BLaER1 (cell line): Measurements from ENCODE around the gene MLLT3.

Source experiments
- H3K27ac ChIP-seq: shearing (Covaris generic); formaldehyde crosslinking; 2 replicates; pipeline ENCODE4 v1.8.1; 2022
- H3K27me3 ChIP-seq: shearing (Covaris generic); formaldehyde crosslinking; 2 replicates; pipeline ENCODE4 v1.8.1; 2022
- H3K36me3 ChIP-seq: shearing (Covaris generic); formaldehyde crosslinking; 2 replicates; pipeline ENCODE4 v1.8.1; 2022
- H3K4me1 ChIP-seq: shearing (Covaris generic); formaldehyde crosslinking; 2 replicates; pipeline ENCODE4 v1.8.1; 2022
- H3K4me2 ChIP-seq: shearing (Covaris generic); formaldehyde crosslinking; 2 replicates; pipeline ENCODE4 v1.8.1; 2022
- H3K4me3 ChIP-seq: shearing (Covaris generic); formaldehyde crosslinking; 2 replicates; pipeline ENCODE4 v1.8.1; 2022
- H3K9ac ChIP-seq: shearing (Covaris generic); formaldehyde crosslinking; 2 replicates; pipeline ENCODE4 v1.8.1; 2022
- H3K9me3 ChIP-seq: shearing (Covaris generic); formaldehyde crosslinking; 2 replicates; pipeline ENCODE4 v1.8.1; 2022
- H4K20me1 ChIP-seq: shearing (Covaris generic); formaldehyde crosslinking; 2 replicates; pipeline ENCODE4 v1.8.1; 2022
- Cebpa-rat ChIP-seq: shearing (Covaris generic); IDR thresholded peaks from 2 replicates; pipeline ENCODE4 v1.8.1; 2022

MLLT3 gene

DNA sequence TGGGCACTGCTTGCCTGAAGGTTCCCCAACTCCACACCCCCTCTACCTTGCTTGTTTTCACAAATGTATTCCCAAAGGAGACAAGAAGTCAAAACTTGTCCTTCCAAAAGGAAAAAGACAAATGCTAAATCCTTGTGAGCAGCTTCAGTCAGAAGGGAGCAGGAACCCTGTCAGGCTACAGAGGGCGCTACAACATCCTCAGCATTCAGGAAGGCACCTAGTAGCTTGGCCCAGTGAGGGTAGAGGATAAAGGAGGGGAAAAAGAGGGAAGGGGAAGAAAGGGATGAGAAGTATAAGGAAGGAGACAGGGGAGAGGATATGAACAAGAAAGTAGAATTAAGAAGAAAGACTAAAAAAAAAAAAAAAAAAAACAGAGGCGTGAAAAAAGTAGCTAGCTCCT is 97.5 kb downstream of the MLLT3 start:
- no peaks in the 10 kb centered on the region for H3K27me3 ChIP-seq
- H3K27ac ChIP-seq = no peak overlapping the region
- H3K9ac ChIP-seq = no peak overlapping the region
- H3K9me3 ChIP-seq = no peaks in the 10 kb centered on the region
- no peak overlapping the region for H3K4me3 ChIP-seq
- no peak overlapping the region for H3K4me2 ChIP-seq
- no peaks in the 10 kb centered on the region for H4K20me1 ChIP-seq
- no peaks in the 10 kb centered on the region for H3K4me1 ChIP-seq
- TF ChIP-seq Cebpa-rat = no peak
- H3K36me3 ChIP-seq = no peaks in the 10 kb centered on the region

DNA sequence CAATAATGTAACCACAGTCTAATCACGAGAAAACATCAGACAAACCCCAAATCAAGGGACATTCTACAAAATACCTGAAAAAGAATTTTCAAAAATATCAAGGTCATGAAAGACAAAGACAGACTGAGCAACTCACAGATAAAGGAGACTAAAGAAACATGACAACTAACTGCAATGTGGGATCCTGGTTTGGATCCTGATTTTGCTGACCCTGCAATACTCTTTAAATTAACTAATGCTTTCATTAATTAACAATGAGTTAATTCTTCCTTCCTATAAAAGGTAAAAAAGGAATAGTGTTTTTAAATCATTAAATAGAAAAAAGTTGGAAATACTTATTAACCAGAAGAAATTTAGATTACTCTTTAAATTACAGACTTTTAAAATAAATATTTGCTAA is 103.6 kb downstream of the MLLT3 start:
- no peaks in the 10 kb centered on the region for H3K27me3 ChIP-seq
- no peaks in the 10 kb centered on the region for H3K4me1 ChIP-seq
- TF ChIP-seq Cebpa-rat = no peak
- no peak overlapping the region for H3K9ac ChIP-seq
- H3K4me2 ChIP-seq = no peak overlapping the region
- no peaks in the 10 kb centered on the region for H4K20me1 ChIP-seq
- no peak overlapping the region for H3K4me3 ChIP-seq
- H3K27ac ChIP-seq = no peak overlapping the region
- no peaks in the 10 kb centered on the region for H3K9me3 ChIP-seq
- no peaks in the 10 kb centered on the region for H3K36me3 ChIP-seq

DNA sequence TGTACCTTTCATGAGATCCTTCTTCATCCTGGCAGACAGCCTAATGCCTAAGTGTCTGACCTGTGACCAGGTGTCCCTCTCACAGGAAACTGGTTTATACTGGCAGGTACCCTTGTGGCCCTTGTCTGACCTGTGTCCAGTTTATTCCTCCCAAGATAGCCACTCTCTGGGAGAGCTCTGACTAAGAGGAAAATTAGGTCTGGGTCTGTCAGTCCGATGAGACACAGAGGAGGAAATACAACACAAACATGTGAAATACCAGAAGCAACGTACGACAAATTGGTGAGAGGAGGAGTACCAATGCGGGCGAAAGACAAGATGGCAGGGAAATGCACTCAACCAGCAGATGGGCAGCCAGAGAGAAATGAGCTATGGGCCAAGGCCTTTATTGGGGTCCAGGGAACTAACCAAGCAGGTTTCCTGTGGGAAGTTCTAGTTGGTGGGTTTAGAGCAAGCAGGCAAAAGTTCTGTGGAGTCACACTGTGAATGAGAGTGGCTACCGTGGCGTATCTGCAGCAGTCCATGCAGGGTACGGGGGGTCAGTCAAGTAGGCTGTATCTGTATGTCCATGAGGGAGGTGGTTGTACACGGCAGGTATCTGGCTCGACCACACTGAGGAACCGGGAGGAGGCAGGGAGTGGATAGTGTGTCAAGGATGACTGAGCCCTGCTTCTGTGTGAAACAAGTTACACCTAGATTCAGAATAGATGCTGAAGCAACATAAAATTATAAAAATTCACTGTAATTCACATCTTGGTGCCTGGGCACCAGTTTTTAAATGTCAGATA is 109.0 kb downstream of the MLLT3 start:
- TF ChIP-seq Cebpa-rat = no peak
- no peak overlapping the region for H3K4me3 ChIP-seq
- no peaks in the 10 kb centered on the region for H3K4me1 ChIP-seq

DNA sequence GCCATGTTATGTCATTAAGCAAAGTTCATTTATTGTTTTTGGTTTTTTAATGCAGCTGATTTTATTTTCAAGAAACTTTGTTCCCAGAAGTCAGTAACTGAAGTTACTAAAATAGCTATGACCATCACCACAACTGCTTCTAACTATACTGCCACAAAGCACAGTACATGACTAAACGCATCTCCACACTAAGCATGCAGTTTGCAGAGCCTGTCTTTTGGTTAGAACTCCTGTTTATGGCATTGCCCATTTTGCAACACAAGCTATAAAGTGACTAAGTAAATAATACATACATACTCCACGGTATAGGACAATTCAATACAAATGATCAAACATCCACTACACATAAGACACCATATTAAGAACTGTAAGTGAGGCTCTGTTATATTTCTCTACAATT is 109.7 kb downstream of the MLLT3 start:
- no peak overlapping the region for H3K9ac ChIP-seq
- no peaks in the 10 kb centered on the region for H3K36me3 ChIP-seq
- H3K27me3 ChIP-seq = no peaks in the 10 kb centered on the region
- TF ChIP-seq Cebpa-rat = no peak
- no peaks in the 10 kb centered on the region for H3K9me3 ChIP-seq
- no peak overlapping the region for H3K27ac ChIP-seq
- H3K4me1 ChIP-seq = no peaks in the 10 kb centered on the region
- H4K20me1 ChIP-seq = no peaks in the 10 kb centered on the region
- no peak overlapping the region for H3K4me2 ChIP-seq
- H3K4me3 ChIP-seq = no peak overlapping the region

More for the DNA sequence above, 109.0 kb downstream of the MLLT3 start:
- H3K27ac ChIP-seq = no peak overlapping the region
- H4K20me1 ChIP-seq = no peaks in the 10 kb centered on the region
- no peaks in the 10 kb centered on the region for H3K9me3 ChIP-seq
- no peak overlapping the region for H3K9ac ChIP-seq
- H3K27me3 ChIP-seq = no peaks in the 10 kb centered on the region
- H3K36me3 ChIP-seq = no peaks in the 10 kb centered on the region
- no peak overlapping the region for H3K4me2 ChIP-seq

DNA sequence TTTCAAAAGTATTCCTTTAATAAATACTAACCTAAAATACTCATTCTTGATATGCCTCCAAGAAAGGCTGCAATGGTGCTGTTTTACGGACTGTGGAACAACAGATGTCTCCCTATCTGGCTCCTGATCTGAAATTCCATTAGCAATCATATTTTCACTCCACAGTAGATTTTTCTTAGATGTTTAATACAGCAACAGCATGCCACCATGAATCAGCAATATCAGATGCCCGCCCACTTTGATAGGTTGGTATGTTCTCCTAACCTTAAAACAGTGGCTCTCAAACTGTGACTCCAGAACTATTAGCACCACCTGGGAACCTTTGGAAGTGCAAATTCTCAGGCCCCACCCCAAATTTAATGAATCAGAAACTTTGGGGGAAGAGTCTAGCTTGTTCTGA is 110.2 kb downstream of the MLLT3 start:
- no peak overlapping the region for H3K27ac ChIP-seq
- no peaks in the 10 kb centered on the region for H3K36me3 ChIP-seq
- no peak overlapping the region for H3K9ac ChIP-seq
- no peaks in the 10 kb centered on the region for H3K27me3 ChIP-seq
- H3K4me3 ChIP-seq = no peak overlapping the region
- no peaks in the 10 kb centered on the region for H3K9me3 ChIP-seq
- H4K20me1 ChIP-seq = no peaks in the 10 kb centered on the region
- H3K4me1 ChIP-seq = no peaks in the 10 kb centered on the region
- no peak for TF ChIP-seq Cebpa-rat
- H3K4me2 ChIP-seq = no peak overlapping the region

DNA sequence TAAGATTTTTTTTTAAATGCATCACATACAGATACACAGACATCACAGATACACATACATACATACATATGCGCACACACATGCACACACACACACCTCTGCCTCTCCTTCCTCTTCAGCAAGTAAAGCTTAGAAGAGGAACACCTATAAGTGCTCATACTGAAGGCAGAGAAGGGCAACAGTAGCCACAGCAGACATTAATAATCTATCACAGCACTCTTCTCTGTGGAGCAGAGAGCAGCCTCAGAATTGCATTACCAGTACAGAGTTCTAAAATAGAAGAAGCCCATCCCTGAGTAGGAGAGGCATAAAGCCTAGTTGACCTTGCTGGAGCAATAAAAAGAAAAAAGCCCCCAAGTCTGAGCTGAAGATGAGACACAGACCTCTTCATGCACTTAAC is 110.6 kb downstream of the MLLT3 start:
- H3K9me3 ChIP-seq = no peaks in the 10 kb centered on the region
- no peak for TF ChIP-seq Cebpa-rat
- no peaks in the 10 kb centered on the region for H3K4me1 ChIP-seq
- H3K36me3 ChIP-seq = no peaks in the 10 kb centered on the region
- H3K4me3 ChIP-seq = no peak overlapping the region
- no peak overlapping the region for H3K27ac ChIP-seq
- H4K20me1 ChIP-seq = no peaks in the 10 kb centered on the region
- H3K4me2 ChIP-seq = no peak overlapping the region
- H3K9ac ChIP-seq = no peak overlapping the region
- H3K27me3 ChIP-seq = no peaks in the 10 kb centered on the region

DNA sequence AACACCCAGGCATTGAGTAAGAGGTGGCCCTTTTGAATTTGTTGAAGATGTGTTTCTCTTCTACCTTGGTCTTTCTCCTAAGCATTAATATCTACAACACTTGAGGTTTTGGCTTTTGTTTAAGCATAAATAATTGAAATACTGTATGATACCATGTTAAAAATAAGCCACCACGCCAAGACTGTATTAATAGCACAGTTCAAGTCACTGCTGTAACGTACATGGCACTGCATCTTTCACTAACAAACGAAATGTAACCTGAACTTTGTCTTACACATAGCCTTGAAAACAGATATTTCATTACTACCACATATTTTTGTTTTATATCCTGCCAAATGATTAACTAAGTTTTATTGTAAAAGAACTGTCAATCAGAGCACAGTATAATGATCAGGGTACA is 112.8 kb downstream of the MLLT3 start:
- Histone ChIP-seq H3K4me1 (no peaks in the 10 kb centered on the region), H3K27me3 (no peaks in the 10 kb centered on the region), H3K9ac (no peak overlapping the region), H3K4me3 (no peak overlapping the region), H3K36me3 (no peaks in the 10 kb centered on the region), H3K4me2 (no peak overlapping the region), H3K9me3 (no peaks in the 10 kb centered on the region), H4K20me1 (no peaks in the 10 kb centered on the region), H3K27ac (no peak overlapping the region)
- no peak for TF ChIP-seq Cebpa-rat

DNA sequence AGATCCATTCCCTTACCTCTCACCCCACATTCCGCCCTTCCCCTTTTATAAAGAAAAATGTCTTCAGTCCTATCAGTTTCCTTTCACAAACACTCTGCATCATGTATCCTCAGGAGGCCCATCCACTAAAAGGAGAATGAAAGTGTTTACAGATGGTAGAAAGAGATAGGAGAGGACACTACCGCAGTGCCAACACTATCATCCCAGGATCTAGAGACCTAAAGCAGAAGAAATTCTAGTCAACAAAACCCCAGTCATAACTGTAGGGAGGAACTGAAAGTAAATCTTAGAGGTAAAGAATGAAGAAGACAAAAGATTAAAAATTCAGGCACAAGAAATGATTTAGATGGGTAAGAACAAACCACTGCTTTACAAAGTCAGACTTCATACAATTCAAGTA is 114.1 kb downstream of the MLLT3 start:
- Histone ChIP-seq H3K36me3 (no peaks in the 10 kb centered on the region), H3K27me3 (no peaks in the 10 kb centered on the region), H3K9ac (no peak overlapping the region), H3K27ac (no peak overlapping the region), H4K20me1 (no peaks in the 10 kb centered on the region), H3K4me2 (no peak overlapping the region), H3K9me3 (no peaks in the 10 kb centered on the region), H3K4me3 (no peak overlapping the region), H3K4me1 (no peaks in the 10 kb centered on the region)
- TF ChIP-seq Cebpa-rat = no peak

DNA sequence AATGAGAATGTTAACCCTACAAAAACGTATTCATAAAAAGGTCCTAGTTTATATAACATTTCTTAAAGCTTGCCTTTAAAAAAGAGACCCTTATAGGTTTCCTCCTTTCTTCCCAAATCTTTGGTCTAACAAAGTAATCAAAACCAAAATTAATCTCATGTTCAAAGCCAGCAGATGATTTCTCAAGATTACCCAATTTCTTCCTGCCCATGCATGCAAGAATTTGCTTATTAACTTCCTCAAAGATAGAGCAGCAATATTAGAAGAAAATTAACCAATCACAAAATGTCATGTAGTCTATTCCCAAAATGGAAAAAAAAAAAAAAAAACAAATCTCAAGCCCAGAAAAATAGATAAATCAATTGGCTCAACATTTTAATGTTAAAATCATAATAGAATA is 114.9 kb downstream of the MLLT3 start:
- no peaks in the 10 kb centered on the region for H3K4me1 ChIP-seq
- H3K36me3 ChIP-seq = no peaks in the 10 kb centered on the region
- no peak overlapping the region for H3K27ac ChIP-seq
- no peak overlapping the region for H3K4me2 ChIP-seq
- H3K9me3 ChIP-seq = no peaks in the 10 kb centered on the region
- H3K9ac ChIP-seq = no peak overlapping the region
- no peak overlapping the region for H3K4me3 ChIP-seq
- no peaks in the 10 kb centered on the region for H4K20me1 ChIP-seq
- no peak for TF ChIP-seq Cebpa-rat
- H3K27me3 ChIP-seq = no peaks in the 10 kb centered on the region

DNA sequence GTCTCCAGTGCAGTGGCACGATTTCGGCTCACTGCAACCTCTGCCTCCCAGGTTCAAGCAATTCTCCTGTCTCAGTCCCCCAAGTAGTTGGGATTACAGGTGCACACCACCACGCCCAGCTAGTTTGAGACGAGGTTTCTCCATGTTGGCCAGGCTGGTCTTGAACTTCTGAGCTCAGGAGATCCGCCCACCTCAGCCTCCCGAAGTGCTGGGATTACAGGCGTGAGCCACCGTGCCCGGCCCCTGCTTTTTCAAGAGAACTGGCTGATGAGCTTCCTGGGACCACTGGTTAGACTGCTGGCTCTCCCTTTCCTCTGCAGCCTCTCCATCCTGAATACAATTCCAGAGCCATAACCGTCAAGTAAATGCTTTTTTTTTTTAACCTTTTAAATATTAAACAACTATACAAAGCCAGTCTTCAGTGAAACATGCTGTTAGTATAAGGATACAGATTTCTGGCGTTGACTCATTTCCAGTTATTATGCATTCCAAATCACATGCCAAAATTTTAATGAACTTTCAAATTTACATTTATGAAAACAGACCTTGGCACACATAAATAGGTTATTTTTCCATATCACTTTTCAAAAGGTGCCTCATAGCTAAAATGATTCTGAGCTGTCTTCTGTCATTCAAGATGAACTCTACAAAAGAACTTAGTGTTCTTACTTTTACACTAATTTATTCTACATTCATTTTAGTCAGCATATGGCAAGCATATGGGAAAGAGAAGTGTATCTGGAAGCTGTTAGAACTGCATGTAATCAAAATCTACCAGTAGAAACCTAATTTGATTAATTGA is 116.0 kb downstream of the MLLT3 start:
- Histone ChIP-seq H3K4me2 (no peak overlapping the region), H3K27ac (no peak overlapping the region), H3K4me3 (no peak overlapping the region), H3K9ac (no peak overlapping the region), H3K36me3 (no peaks in the 10 kb centered on the region), H3K4me1 (no peaks in the 10 kb centered on the region), H3K27me3 (no peaks in the 10 kb centered on the region), H4K20me1 (no peaks in the 10 kb centered on the region), H3K9me3 (no peaks in the 10 kb centered on the region)
- TF ChIP-seq Cebpa-rat = no peak
